Activated effector memory CD4-positive, alpha-beta T cell treated with Interleukin-2 at 50 U/mL for 16 hours (primary cell): ENCODE results near the gene MRAS.
"Not testable (repeated sequence)": the region's sequence is repeated elsewhere in the genome, so short reads cannot be mapped to it uniquely, and the experiment has no call there.

ENCODE experiments used
- DNase-seq: peaks from one replicate; pipeline ENCODE4 v3.0.0-alpha.2; 2020

The MRAS gene

DNA sequence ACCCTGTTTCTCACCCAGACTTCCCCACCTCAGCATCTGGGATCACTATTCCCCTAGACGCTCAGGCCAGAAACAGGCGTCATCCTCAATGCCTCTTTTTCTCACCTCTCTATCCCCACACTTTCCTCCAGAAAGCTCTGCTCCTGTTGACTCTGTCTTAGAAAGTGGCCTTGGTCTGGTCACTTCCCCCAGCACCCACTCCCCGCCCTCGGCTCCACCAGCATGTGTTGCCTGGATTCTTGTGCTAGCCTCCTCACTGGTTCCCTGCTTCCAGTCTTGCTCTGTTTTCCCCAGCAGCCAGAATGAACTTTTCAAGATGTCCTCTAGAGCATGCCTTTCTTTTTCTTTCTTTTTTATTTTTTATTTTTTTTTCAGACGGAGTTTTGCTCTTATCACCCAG lies 46.3 kb downstream of the MRAS start:
- no peak for DNase-seq

DNA sequence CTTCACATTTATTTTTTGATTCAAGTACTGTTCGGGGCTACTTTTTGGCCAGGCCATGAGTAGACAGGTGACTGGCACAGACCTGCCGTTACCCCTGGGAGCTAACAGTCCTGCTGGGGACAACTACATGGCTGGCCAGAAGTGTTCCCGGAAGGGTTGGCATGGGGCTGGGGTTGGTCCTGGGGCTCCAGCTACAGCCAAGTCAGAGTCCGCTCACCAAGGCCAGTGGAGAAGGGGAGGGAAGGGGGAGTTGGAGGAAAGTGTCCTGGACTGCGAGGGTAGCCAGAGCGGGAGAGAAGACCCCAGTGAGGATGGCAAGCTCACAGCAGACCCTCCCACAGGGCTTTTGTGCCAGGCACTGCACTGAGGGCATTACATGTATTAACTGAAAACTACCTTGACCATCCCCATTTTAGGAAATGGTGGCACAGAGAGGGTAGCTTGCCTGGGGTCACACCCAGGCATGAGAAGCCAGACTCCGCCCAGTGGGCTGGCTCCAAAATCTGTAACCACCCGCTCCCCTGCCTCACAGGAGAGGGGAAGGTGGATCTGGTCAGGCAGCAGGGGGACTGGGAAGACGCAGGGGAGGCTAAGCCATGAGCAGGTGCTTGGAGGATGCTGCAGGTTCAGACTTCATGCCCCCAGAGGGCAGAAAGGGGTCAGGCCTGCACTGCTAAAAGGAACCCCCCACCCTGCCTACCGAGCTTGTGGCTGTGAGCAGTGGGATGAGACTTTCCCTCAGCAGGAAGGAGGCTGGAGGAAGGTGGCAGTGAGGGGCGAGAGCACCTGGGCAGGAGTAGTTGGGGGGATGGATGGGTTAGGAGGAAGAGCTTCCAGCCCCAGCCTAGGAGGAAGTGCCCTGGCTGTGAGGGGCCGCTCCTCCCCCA lies 47.7 kb downstream of the MRAS start:
- no peak for DNase-seq

GRCh38 chr3:138396752-138397410 lies 48.5 kb downstream of the MRAS start:
- no peak for DNase-seq

- DNase-seq: no peak
Measured at GRCh38 chr3:138397983-138398382, 49.6 kb downstream of the MRAS start.

- DNase-seq: no peak
Measured at GRCh38 chr3:138398791-138399575, 50.6 kb downstream of the MRAS start.

DNA sequence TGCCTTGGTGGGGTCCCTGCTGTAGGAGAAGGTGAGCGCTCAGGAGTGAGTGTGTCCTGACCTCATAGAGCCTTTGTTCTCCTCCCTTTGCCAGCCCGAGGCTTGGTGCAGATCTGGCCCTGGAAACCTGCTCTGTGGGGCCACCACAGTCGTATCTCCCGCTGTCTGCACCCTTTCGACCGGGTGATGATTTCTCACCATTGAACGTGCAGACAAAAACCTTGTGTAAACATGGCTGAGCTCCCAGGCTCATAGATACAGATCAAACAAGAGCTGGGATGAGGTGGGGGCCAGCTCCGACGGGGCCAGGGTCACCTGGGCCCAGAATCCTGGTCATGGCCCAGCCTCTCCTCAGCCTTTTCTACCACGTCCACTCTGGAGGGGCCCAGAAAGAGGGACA lies 51.4 kb downstream of the MRAS start:
- DNase-seq: no peak

DNA sequence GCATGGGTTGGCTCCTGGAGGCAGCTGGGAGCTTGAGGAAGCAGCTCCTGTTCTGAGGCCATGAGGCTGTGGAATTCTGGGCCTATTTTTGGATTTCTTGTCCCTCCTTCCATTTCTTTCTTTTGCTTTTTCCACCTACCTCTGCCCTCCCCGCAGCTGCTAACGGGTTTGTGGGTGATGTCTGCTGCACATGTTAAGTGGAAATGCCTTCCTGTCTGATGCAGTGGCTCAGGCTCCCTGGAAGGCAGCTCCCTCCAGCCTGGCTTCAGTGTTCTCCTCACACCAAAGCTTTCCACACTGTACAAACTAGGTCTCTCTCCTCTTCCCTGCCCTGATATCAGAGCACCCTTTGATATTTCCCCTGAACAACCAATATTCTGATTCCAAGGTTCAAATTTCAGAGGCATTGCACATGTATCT lies 52.3 kb downstream of the MRAS start:
- no peak for DNase-seq

DNA sequence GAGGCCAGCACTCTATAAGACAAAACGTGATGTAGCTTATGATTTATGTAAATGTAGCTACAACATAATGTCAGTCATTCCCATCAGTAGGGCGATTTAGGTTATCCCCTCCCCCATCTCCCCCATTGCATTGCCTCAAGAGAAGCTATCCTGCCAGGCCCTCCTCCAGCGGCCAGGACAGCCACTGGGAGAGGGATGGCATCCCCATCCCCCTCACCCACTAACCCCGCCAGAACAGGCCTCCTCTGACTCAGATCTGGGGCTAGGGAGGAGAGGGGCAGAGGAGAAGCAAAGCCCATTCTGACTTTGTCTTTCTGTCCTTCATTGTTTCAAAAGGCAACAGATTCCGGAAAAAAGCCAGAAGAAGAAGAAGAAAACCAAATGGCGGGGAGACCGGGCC lies 53.5 kb downstream of the MRAS start:
- DNase-seq: no peak

- DNase-seq: no peak
Measured at GRCh38 chr3:138404121-138404520, 55.7 kb downstream of the MRAS start.

DNA sequence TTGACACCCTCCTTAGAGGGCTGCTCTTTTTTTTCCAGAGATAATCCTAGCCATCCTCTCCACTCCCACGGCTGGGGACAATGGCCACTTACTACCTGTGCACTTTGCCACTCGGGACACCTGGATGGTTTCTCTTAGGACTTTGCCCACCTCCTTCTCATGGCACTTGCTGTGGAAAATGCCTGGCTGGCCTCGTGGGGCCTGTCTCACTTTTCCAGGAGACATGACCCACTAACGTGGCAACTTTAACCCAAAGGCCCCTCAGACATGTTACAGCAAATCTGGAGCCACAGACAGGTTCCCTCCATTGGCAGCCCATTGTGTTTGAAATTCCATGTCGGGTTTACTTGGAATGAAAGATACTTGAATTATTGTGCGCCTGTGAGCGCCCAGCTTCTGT lies 56.6 kb downstream of the MRAS start:
- no peak for DNase-seq

GRCh38 chr3:138405486-138405885 lies 57.1 kb downstream of the MRAS start:
- DNase-seq: no peak

DNA sequence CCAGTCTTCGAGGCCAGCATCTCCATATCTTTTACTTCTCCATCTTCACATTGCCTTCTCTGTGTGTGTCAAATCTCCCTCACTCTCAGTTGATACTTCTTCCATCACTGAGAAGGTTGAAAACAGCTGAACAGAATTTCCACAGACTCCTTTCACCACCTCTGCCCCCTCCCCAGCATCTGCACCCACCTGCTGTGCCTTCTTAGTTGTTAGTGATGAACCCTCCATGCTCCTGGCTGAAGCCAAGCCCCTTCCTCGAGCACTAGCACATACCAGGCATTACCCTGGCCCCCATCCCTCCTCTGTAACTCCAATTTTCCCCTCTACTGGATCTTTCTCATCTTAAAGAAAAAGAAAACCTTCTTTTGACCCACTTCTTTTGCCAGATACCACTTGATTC lies 58.2 kb downstream of the MRAS start:
- no peak for DNase-seq

DNA sequence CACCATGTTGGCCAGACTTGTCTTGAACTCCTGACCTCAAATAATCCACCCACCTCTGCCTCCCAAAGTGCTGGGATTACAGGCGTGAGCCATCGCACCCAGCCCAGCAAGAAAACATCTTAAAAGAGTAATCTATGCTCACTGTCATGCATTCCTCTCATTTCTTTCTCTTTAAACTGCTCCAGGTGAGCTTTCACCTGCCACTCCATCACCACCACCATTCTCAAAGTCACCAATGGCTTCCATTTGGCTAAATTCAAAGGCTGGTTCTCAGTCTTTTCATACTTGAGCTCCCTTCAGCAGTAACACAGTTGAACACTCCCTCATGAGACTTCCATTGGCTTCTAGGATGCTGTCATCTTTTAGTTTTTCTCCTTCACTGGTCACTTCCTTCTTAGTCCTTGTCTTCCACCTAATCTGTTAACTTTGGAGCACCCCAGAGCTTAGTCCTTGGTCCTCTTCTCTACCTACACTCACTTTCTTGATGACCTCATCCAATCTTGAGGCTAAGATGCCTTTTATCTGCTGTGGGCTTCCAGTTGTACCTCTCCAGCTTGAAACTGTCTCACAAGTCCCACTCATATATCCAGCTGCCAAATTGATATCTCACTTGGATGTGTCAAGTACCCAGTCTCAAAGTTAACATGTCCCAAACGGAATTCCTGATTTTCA lies 59.0 kb downstream of the MRAS start:
- no peak for DNase-seq

GRCh38 chr3:138408751-138409570 lies 60.6 kb downstream of the MRAS start:
- DNase-seq: no peak

DNA sequence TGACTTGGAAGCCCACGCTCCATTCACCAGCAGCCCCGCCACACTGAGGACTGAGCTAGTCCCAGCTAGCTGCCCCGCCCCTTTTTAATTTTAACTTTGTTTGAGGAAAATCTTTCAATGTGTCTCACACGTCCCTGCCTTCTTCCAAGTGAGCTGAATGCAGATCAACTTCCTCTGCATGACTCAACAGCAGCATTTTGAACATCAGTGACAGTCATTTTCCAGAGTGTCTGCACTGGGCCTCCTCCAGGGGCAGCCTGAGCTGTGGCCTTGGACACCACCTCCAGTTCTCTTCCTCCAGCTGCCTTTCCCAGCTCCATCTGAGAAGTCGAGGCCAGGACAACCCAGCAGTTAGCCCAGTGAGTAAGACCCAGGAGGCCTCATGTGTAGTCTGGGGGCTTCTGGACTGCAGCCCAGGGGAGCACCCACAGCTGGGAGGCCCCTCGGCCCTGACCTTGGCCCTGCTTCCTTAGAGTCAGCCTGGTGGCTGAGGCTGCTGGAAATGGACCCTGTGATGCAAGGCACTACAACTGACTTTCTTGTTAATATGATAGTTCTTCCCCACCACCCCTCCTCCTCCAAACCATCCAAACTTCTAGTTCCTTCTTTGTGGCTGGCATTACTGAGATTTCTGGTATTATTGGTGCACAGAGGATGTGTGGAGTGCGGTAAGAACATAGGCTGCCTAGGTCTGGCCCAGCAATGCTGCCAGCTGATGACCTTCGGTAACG lies 64.6 kb downstream of the MRAS start:
- no peak for DNase-seq

DNA sequence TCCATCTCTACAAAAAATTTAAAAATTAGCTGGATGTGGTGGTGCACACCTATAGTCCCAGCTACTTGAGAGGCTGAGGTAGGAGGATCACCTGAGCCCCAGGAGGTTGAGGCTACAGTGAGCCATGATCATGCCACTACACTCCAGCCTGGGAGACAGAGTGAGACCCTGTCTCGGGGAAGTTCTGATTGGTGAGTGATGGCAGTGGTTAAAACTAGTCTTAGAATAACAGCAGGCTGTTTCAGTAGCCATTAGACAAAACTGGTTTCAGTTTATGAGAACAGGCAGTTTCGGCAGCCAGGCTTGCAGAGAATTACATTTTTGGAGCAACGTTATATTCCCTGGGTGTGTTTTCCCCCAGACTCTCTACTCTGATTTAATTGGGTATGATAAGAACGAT lies 67.9 kb downstream of the MRAS start:
- DNase-seq: not testable (repeated sequence)

GRCh38 chr3:138417559-138417982 lies 69.2 kb downstream of the MRAS start:
- peak; percentile 29 for DNase-seq

DNA sequence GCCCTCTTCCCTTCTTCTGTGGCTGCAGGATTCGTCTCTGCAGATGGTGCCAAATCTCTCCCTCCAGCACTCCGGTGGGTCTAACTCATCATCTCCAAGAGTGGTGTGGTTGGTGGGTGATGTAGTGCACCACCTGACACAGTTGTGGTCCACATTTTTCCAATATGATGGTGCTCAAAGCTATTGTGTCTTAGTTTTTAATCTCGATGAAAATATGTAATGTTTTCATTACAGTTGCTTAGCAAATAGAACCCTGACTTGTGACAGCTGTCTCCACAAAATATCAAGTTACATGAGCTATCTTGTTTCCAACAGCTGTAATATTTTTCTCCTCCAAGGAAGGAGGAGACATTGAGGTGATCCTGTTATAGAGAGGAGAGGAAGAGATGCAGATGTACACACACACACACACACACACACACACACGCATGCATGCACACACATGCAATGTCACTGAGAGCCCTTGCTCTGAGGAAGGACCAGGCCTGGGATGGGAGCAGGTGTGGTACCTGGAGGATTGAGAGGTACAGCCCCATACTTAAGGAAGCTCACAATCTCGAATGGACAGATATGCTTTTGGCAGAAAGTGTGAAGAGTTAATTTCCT lies 70.3 kb downstream of the MRAS start:
- no peak for DNase-seq

GRCh38 chr3:138423316-138423715 lies 74.9 kb downstream of the MRAS start:
- no peak for DNase-seq

GRCh38 chr3:138424323-138424722 lies 75.9 kb downstream of the MRAS start:
- DNase-seq: no peak

DNA sequence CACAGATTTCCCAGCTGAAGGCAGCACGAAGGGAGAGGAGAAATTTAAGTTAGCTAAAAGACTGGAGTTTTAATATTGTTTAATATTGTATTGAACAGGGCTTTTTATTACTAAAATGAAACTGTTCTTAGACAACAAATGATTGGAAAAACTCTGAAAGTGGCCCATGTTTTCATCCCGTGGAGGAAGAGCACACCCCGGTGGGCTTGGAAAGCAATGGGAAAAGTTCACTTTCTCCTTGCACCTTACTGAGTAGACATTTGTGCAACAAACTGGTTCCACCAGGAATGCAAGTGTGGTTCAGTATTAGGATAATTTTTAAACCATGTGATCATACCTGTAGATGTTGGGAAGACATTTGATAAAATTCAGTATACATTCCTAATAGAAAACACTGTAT lies 77.8 kb downstream of the MRAS start:
- DNase-seq: no peak
